Right lobe of liver (tissue), 4 donors: Measurements from ENCODE around the gene ZNF593OS.

Experiments
- POLR2A ChIP-seq: fragments of 450-650 bp; IDR thresholded peaks from one replicate; pipeline ENCODE4 v1.6.1; 2017; ENCODE audit warnings: antibody characterized with exemption, mild to moderate bottlenecking
- TF ChIP-seq, protein P1 (sequence below), 4 donors: fragments of 200-600 bp in 3 of 4; fragments of 450-650 bp in 1 of 4; IDR thresholded peaks; one replicate each; pipeline versions ENCODE4 v1.5.1 to v1.8.0; 2016 to 2022; ENCODE audit warnings: antibody characterized with exemption in 4 of 4, mild to moderate bottlenecking in 2 of 4
- donor health status: DM: no; HTN: no; CAD: no.
- donor health status: DM: no; HTN: no; CAD: no.
- donor health status: DM: no; HTN: yes; CAD: no.

DNA sequence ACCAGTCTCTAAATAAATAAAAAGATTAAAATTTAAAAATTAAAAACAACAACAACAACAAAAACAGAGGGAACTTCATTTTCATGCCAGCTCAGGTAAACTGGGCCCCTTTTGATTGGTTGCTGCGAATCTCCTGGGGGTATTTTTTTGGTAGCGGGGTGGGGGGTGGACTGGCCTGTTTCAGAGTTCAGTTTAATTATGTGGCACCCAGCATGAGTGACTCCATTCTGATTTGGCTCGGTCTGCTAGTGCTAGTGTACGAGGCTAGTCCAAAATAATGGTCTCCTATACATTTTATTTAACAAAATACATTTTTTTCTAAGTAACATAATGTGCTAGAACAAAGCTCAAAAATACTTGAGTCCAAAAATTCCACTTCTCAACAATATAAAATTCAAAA is 41.9 kb downstream of the ZNF593OS start:
- TF ChIP-seq POLR2A, result no peak
- TF ChIP-seq, protein P1, sequence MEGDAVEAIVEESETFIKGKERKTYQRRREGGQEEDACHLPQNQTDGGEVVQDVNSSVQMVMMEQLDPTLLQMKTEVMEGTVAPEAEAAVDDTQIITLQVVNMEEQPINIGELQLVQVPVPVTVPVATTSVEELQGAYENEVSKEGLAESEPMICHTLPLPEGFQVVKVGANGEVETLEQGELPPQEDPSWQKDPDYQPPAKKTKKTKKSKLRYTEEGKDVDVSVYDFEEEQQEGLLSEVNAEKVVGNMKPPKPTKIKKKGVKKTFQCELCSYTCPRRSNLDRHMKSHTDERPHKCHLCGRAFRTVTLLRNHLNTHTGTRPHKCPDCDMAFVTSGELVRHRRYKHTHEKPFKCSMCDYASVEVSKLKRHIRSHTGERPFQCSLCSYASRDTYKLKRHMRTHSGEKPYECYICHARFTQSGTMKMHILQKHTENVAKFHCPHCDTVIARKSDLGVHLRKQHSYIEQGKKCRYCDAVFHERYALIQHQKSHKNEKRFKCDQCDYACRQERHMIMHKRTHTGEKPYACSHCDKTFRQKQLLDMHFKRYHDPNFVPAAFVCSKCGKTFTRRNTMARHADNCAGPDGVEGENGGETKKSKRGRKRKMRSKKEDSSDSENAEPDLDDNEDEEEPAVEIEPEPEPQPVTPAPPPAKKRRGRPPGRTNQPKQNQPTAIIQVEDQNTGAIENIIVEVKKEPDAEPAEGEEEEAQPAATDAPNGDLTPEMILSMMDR (IDR thresholded peaks at IDR 0.05), result no peak
